Measurements from ENCODE around the gene HERPUD1. TPM values are rescaled to one million over a fixed set of nuclear protein-coding genes. Genes with fewer than 3 reads are reported as not detected.

HERPUD1 gene
- total and polyA plus RNA-seq, 2 of the 8 experiments (the other 6 are each of a cell fraction or from before 2014, with no cell fraction given): 23.3 to 34.7 TPM

- TF ChIP-seq TEAD4 (IDR thresholded peaks at IDR 0.05; ENCODE audit: low read depth, low read length): no peak
- no peak for TF ChIP-seq HDAC6 (IDR thresholded peaks at IDR 0.05; ENCODE audit: low read depth, low read length)
- TF ChIP-seq POLR2A (IDR thresholded peaks at IDR 0.05; ENCODE audit: control extremely low read depth in 1 of 2, low read depth in 2 of 2, low read length in 2 of 2): no peak
- TF ChIP-seq NANOG (IDR thresholded peaks at IDR 0.05; ENCODE audit: insufficient read depth, low read depth, low read length, poor library complexity, severe bottlenecking): no peak
These were observed 29.9 kb downstream of the HERPUD1 start, which contains the start of gene CETP (continued) for GRCh38 chr16:56961851-56962281.
